ENCODE measurements around the gene MDM2. TPM values are rescaled to one million over a fixed set of nuclear protein-coding genes. Genes with fewer than 3 reads are reported as not detected.

The MDM2 gene
- total and polyA plus RNA-seq, 2 donors (not counting 1 experiment from before 2014, with no cell fraction given), result 6.1 to 78.7 TPM

DNA sequence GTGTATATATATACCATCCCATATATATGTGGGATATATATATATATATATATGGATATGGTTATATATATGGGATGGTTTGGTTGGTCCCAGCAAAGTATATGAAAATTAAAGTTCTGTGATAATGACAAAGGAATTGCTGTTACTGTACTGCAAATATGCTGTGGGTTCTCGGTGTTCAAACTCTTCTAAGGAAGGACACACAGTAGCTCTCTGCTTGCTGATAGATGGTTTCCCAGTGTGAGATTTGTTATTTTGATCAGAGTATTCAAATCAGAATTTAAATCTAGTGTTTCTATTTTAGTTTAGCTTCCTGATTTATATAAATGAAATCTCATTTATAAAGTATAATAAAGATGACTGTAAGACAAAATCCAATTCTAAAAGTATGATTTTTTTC, 42.3 kb upstream of the MDM2 start:
- Mint-ChIP-seq H3K27ac (no peak overlapping the region), H3K27me3 (no peaks in the 10 kb centered on the region), H3K4me3 (no peak overlapping the region), H3K9me3 (ENCODE audit: insufficient read depth) (no peaks in the 10 kb centered on the region), H3K4me1 (no peaks in the 10 kb centered on the region)
- peaks cover 0 to 27% of the 10 kb centered on the region in 2 experiments for H3K36me3 ChIP-seq (replicated peaks in 1 of 2; ENCODE audit: control extremely low read depth in 1 of 2, control insufficient read depth in 1 of 2, extremely low read depth in 1 of 2, insufficient read depth in 2 of 2, low read length in 1 of 2)
- no peaks in the 10 kb centered on the region for H3K79me2 ChIP-seq (ENCODE audit: control insufficient read depth, insufficient read depth, low read length)
- ChIA-PET CTCF (no interaction called here), POLR2A (no interaction called here)
- H3K9ac ChIP-seq (ENCODE audit: low read length), result no peak overlapping the region
- TF ChIP-seq, protein P1, sequence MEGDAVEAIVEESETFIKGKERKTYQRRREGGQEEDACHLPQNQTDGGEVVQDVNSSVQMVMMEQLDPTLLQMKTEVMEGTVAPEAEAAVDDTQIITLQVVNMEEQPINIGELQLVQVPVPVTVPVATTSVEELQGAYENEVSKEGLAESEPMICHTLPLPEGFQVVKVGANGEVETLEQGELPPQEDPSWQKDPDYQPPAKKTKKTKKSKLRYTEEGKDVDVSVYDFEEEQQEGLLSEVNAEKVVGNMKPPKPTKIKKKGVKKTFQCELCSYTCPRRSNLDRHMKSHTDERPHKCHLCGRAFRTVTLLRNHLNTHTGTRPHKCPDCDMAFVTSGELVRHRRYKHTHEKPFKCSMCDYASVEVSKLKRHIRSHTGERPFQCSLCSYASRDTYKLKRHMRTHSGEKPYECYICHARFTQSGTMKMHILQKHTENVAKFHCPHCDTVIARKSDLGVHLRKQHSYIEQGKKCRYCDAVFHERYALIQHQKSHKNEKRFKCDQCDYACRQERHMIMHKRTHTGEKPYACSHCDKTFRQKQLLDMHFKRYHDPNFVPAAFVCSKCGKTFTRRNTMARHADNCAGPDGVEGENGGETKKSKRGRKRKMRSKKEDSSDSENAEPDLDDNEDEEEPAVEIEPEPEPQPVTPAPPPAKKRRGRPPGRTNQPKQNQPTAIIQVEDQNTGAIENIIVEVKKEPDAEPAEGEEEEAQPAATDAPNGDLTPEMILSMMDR (IDR thresholded peaks at IDR 0.05), result no peak
- TF ChIP-seq EZH2 (IDR thresholded peaks at IDR 0.05; ENCODE audit: borderline replicate concordance, insufficient read depth, low read depth, low read length, poor library complexity, severe bottlenecking), result no peak
- H4K20me1 ChIP-seq (ENCODE audit: control insufficient read depth, insufficient read depth, low read length, poor library complexity, severe bottlenecking), result no peaks in the 10 kb centered on the region
- no peaks in the 10 kb centered on the region for H3K27me3 ChIP-seq (replicated peaks in 1 of 4; ENCODE audit: control extremely low read depth in 1 of 4, control insufficient read depth in 3 of 4, insufficient read depth in 4 of 4, low read length in 3 of 4)
- no peak overlapping the region for H3K4me3 ChIP-seq (ENCODE audit: control extremely low read depth in 1 of 5, extremely low read depth in 1 of 5, insufficient read depth in 1 of 5, low read depth in 2 of 5, low read length in 4 of 5)
- no peak overlapping the region for H2AFZ ChIP-seq (ENCODE audit: insufficient read depth, low read depth, low read length, poor library complexity, severe bottlenecking)
- H3K9me3 ChIP-seq (ENCODE audit: control extremely low read depth in 1 of 3, control insufficient read depth in 2 of 3, insufficient read depth in 1 of 3, low read length in 2 of 3), result no peaks in the 10 kb centered on the region
- intact Hi-C loops (cut with micrococcal nuclease), result no loop called here
- H3K27ac ChIP-seq (ENCODE audit: low read length in 2 of 2), result no peak overlapping the region
- ATAC-seq (ENCODE audit: low read depth), result no peak
- WGBS (ENCODE audit: insufficient coverage), result no CpG with 5 or more reads among the region's 1 CpG
- no peak for DNase-seq
- H3K4me1 ChIP-seq (ENCODE audit: control insufficient read depth in 2 of 2, insufficient read depth in 2 of 2, low read length in 2 of 2), result no peaks in the 10 kb centered on the region
- no peak overlapping the region for H3K4me2 ChIP-seq (replicated peaks; ENCODE audit: low read depth, low read length, poor library complexity, severe bottlenecking)

DNA sequence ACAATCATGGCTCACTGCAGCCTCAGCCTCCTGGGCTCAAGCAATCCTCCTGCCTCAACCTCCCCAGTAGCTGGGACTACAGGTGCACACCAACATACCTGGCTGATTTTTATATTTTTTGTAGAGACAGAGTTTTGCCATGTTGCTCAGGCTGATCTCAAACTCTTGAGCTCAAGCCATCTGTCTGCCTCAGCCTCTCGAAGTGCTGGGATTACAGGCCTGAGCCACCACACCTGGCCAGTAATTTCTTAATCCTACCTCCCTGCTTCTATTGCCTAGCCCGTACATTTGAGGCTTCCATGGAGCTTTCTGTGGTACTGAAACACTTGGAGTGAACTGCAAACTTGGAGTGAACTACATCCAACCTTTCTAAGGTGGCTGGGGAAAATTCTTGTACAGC, 41.3 kb upstream of the MDM2 start:
- ATAC-seq (ENCODE audit: low read depth), result no peak
- Histone ChIP-seq H3K27ac (ENCODE audit: low read length in 2 of 2) (no peak overlapping the region), H3K79me2 (ENCODE audit: control insufficient read depth, insufficient read depth, low read length) (no peaks in the 10 kb centered on the region), H3K9ac (ENCODE audit: low read length) (no peak overlapping the region), H4K20me1 (ENCODE audit: control insufficient read depth, insufficient read depth, low read length, poor library complexity, severe bottlenecking) (no peaks in the 10 kb centered on the region), H3K27me3 (replicated peaks in 1 of 4; ENCODE audit: control extremely low read depth in 1 of 4, control insufficient read depth in 3 of 4, insufficient read depth in 4 of 4, low read length in 3 of 4) (no peaks in the 10 kb centered on the region), H3K9me3 (ENCODE audit: control extremely low read depth in 1 of 3, control insufficient read depth in 2 of 3, insufficient read depth in 1 of 3, low read length in 2 of 3) (no peaks in the 10 kb centered on the region), H3K4me2 (replicated peaks; ENCODE audit: low read depth, low read length, poor library complexity, severe bottlenecking) (no peak overlapping the region), H3K36me3 (replicated peaks in 1 of 2; ENCODE audit: control extremely low read depth in 1 of 2, control insufficient read depth in 1 of 2, extremely low read depth in 1 of 2, insufficient read depth in 2 of 2, low read length in 1 of 2) (peaks cover 0 to 24% of the 10 kb centered on the region in 2 experiments), H3K4me1 (ENCODE audit: control insufficient read depth in 2 of 2, insufficient read depth in 2 of 2, low read length in 2 of 2) (no peaks in the 10 kb centered on the region), H2AFZ (ENCODE audit: insufficient read depth, low read depth, low read length, poor library complexity, severe bottlenecking) (no peak overlapping the region), H3K4me3 (ENCODE audit: control extremely low read depth in 1 of 5, extremely low read depth in 1 of 5, insufficient read depth in 1 of 5, low read depth in 2 of 5, low read length in 4 of 5) (no peak overlapping the region)
- Mint-ChIP-seq H3K27me3 (no peaks in the 10 kb centered on the region), H3K4me1 (peaks cover 3% of the 10 kb centered on the region), H3K4me3 (no peak overlapping the region), H3K27ac (no peak overlapping the region), H3K9me3 (ENCODE audit: insufficient read depth) (no peaks in the 10 kb centered on the region)
- intact Hi-C loops (cut with micrococcal nuclease), result no loop called here
- ChIA-PET CTCF (no interaction called here), POLR2A (no interaction called here)
- TF ChIP-seq EZH2 (IDR thresholded peaks at IDR 0.05; ENCODE audit: borderline replicate concordance, insufficient read depth, low read depth, low read length, poor library complexity, severe bottlenecking), result no peak
- TF ChIP-seq, protein P1 (IDR thresholded peaks at IDR 0.05), result no peak
- no peak for DNase-seq
- WGBS (ENCODE audit: insufficient coverage), result 100% methylated on average over 1 of the region's 2 CpGs
